ENCODE measurements around the gene PPY.
"Not testable (repeated sequence)": the region's sequence is repeated elsewhere in the genome, so short reads cannot be mapped to it uniquely, and the experiment has no call there.

Gene PPY

DNA sequence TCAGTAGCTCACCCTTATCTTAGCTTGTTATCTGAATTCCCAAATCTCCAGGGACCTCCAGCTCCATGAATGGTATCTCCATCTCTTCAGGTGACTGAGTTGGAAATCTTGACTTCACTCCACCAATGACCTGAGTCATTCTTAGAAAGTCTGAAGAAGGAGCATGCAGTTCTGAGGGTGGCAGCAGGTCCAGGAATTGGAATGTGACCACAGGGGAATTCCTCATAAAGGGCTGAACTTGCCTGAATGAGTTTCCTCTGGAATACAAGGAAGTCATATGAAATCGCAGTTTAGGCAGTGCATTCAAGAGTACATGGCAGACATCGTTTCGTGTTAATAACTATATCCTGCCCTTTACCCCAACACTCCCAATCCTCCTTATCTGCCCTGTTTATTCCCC, 24.0 kb upstream of the PPY start:
- no peak for DNase-seq (ENCODE audit: low read depth in 4 of 4, low spot score in 1 of 4)

DNA sequence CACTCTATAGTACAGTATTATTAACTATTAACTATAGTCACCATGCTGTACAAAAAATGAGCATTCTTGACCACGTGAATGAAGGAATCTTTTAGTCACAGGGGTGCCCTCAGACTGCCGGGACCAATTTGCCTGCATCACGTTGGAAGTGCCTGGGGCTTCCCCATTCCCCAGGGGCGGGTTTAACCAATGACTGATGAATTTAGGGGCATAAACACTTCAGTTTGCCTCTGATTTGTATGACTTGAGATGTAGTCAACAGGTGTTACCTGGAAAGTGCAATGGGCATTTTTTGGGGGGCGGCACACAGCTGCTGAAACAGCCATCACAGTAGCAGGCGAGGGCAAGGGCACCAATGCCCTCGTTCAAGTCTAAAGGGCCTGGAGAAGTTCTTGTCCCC, 20.2 kb upstream of the PPY start:
- no peak for DNase-seq (ENCODE audit: low read depth in 4 of 4, low spot score in 1 of 4)

DNA sequence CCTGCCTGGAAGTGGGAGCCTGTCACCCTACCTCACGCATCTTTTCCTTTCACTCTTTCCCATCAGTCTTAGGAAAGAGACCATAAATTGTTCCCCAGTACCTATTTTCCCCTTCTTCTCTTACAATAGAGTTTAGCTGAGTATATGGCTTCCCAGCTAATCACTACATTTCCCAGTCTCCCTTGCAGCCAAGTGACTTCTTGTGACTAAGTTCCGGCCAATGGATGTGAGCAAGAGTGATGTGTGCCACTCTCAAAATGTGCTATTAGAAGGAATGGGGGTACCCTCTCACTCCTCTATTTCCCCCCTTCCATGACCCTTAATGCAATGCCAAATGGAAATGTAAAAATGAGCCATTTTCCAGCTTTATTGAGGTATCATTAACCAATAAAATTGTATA, 19.7 kb upstream of the PPY start:
- no peak for DNase-seq (ENCODE audit: low read depth in 4 of 4, low spot score in 1 of 4)

DNA sequence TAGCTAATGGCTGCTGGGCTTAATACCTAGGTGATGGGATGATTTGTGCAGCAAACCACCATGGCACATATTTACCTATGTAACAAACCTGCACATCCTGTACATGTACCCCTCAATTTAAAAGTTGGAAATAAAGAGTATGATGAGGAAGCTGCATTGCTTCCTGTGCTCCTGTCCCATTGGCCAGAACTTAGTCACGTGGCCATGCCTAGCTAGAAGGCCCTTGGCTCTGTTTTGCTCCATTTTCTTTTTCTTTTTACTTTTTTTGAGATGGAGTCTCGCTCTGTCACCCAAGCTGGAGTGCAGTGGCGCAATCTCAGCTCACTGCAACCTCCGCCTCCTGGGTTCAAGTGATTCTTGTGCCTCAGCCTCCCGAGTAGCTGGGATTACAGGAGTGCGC, 19.0 kb upstream of the PPY start:
- DNase-seq (ENCODE audit: low read depth in 4 of 4, low spot score in 1 of 4), result not testable (repeated sequence)

DNA sequence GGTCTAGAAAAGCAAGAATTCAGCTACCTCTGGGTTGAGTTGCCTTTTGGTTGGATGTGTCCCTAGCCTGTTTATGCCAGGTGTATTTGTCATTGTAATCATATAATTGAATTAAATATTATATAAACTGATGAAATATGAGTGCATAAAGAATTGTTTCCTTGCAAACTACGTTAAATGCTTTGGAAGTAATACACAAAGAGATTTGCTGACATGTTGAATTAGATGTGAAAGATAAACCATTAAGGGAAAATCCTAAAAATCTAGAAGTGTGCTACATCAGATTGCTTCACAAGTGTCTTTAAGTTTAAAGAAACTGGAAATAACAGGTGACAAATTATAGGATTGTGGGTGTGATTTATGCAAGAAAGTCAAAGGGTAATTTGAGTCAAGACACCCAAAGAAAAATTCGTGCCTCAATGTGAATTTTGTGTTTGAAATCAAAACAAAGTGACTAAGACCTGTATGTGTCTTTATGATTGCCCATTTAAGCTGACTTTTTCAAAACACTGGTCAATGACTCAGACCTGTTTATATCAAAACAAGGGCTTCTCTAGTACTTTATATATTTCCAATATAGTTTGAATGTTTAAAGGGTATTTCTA, 16.6 kb upstream of the PPY start:
- DNase-seq (ENCODE audit: low read depth in 4 of 4, low spot score in 1 of 4), result no peak

DNA sequence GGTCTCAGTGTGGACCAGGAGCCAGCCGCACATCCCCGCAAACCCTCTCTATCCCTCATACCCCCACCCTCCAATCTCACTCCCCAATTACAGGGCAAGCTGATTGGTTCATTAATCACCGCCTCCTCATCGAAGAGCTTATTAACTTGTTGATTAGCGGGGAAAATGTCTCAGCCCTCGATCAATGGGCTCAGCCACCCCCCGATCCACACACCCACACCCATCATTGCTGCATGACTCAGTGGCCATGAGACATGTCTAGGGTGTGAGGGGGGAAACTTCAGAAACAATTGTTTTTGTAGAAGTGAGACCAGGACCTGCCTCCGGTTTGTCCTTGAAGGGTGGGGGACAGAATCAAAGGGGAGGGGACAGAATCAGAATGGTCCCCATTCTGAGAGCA, 13.9 kb upstream of the PPY start:
- DNase-seq (ENCODE audit: low read depth in 4 of 4, low spot score in 1 of 4), result no peak

DNA sequence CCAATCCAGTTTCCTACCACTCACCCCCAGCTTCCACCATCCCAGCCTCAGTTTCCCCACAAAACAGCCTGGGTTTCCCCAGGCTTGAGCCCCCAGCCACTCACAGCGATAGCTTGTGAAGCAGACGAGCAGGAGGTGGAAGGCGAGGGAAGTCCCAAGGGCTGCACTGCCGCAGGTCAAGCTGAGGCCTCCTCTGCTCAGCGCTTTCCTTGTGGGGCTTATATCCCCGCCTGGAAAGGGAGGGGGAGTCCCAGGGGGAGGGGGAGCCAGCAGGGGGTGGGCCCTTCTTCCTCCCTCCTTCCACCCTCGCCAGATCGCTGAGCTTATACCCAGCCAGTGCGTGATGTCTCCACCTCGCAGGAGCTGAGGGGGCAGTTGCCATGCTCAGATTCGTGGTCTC, 11.5 kb upstream of the PPY start, which contains the start of gene PYY:
PYY (minus strand) TSS at position 195 of the 400 bp plus-strand sequence. CDS start 457 bp downstream, outside the sequence.
- DNase-seq (ENCODE audit: low read depth in 4 of 4, low spot score in 1 of 4), result no peak

DNA sequence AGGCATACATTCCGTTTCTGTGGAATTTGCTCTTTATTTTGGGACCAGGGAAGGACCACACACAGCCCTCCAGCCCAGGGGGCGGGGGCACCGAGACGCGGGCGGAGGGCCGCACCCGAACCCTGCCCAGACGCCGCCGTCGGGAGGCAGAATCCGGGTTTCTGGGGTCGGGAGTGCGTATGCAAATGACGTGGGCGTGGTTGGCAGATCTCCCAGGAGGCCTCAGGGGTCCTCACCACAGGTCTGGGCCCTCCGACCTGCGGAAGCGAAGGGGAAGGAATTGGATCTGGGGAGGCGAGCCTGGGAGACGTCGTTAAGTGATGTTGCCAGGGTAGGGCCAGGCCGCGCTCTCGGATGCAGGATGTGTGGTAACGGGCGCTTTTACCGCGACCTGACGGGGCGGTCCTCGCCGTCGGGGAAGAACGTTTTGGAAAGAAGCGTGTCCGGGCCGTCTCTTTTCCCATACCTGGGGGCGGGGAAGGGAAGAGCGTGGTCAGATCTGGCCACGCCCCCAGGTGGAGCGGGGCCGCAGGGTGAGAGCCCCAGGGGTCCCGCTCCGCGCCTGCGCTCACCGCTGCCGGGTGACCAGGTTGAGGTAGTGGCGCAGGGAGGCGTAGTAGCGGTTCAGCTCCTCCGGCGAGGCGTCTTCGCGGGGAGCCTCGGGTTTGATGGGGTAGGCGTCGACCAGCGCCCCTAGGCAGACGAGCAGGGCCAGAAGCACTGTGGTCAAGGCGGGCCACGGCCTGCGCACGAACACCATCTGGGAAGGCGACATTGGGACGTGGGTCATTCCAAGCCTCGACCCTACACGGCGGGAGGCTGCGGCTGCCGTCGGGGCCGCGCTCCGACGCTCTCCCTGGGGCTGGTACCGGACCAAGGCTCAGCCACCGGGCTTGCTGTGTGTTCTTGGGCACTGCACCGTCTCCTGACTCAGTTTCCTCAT, 10.7 kb upstream of the PPY start:
- DNase-seq (ENCODE audit: low read depth in 4 of 4, low spot score in 1 of 4), result no peak

DNA sequence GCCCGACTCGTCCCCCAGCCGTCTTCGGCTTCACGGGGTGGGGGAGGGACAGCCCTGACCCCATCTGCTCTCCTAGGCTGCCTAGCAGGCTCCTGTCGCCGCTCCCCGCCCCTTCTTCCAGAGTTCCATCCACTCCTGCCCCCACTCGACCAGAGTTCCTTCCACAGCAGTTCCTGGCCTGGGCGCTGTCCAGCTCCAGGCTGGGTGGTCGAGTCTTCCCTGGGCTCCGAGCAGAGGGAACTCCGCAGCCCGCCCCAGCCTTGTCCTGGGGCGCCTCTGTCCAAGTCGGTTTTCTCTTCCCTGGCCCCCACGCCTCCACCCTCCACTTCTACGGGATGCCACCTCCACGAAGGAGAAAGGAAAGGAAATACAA, 10.1 kb upstream of the PPY start:
- DNase-seq (ENCODE audit: low read depth in 4 of 4, low spot score in 1 of 4), result no peak

DNA sequence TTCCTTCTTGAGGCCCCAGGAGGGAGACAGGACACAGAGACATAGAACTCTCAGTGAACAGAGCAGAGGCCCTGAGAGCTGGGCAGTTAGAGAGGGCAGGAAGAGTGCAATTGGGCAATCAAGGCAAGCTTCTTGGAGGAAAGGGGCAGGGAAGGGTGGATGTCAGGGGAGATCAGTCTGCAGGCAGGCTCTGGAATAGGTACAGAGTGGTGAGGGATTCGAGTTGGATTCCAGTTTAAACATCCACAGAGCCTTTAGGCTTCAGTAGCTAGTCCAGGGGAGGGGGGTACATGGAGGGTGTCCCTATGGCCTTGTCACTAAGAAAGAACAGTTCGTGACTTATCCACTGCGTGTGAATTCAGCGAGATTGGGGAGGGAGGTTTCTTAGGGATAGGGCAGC, 9.5 kb upstream of the PPY start:
- DNase-seq (ENCODE audit: low read depth in 4 of 4, low spot score in 1 of 4), result no peak

DNA sequence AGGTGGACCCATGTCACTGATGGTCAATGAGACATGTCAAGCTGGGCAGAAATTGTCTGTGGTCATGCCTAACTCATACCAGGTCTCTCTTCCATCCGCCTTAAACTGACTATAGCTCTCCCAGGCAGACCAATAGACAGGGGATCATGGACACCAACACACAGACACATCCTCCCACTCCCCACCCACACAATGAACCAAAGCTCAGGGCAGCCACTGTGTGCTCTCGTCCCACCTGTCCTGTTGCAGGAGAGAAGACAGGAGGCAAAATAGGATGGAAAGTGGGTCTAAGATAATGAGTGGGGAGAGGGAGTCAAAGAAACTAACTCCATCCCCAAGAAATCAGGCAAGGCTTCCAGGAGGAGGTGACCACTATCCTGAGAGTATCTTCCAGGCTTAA, 8.3 kb upstream of the PPY start:
- DNase-seq (ENCODE audit: low read depth in 4 of 4, low spot score in 1 of 4), result no peak

DNA sequence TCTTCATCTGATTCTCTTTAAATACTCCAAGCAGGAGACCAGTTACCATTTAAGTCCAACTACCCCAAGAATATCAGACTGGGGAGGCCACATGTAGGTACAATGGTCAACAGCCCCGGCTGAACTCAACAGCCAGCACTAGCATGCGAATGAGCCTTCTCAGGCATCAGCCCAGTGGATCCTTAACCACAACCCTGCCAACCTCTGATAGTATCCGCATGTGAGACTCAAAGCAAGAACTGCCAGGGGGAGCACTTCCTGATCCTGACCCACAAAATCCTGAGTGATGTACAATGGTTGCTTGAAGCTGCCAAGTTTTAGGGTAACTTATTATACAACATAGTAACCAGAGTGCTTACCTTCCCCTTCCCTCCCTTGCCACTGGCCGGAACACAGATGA, 7.5 kb upstream of the PPY start:
- DNase-seq (ENCODE audit: low read depth in 4 of 4, low spot score in 1 of 4), result no peak

DNA sequence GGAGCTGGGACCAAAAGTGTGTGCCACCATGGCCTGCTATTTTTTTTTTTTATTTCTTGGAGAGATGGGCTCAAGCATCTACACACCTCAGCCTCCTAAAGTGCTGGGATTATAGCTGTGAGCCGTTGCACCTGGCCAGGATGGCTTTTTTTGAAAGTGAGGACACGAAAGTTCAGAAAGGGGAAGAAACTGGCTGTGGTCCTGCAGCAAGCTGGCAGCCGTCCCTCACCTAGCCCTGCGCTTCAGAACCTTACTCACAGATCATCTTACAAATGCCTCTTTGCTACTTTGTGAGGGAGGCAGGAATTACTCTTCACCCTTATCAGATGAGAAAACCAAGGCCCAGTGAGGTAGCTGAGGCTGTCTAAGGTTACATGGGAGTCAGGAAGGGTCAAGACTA, 4.5 kb upstream of the PPY start:
- no peak for DNase-seq (ENCODE audit: low read depth in 4 of 4, low spot score in 1 of 4)

DNA sequence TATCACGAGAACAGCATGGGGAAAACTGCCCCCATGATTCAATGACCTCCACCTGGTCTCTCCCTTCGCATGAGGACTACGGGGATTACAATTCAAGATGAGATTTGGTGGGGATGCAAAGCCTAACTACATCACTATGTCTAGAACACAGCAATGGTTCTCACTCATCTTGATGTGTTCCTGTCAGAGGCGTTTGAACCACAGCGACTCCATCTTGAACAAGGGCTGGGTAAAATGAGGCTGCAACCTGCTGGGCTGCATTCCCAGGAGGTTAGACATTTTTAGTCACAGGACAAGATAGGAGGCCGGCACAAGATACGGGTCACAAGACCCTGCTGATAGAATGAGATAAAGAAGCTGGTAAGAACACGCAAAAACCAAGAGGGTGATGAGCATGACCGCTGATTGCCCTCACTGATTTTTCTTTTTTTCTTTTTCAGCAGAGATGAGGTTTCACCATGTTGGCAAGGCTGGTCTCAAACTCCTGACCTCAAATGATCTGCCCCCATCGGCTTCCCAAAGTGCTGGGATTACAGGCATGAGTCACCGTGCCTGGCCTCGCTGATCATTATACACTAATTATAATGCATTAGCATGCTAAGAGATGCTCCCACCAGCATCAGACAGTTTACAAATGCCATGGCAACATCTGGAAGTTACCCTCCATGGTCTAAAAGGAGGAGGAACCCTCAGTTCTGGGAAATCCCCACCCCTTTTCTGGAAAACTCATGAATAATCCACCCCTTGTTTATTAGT, 3.0 kb upstream of the PPY start:
- DNase-seq (ENCODE audit: low read depth in 4 of 4, low spot score in 1 of 4), result no peak

DNA sequence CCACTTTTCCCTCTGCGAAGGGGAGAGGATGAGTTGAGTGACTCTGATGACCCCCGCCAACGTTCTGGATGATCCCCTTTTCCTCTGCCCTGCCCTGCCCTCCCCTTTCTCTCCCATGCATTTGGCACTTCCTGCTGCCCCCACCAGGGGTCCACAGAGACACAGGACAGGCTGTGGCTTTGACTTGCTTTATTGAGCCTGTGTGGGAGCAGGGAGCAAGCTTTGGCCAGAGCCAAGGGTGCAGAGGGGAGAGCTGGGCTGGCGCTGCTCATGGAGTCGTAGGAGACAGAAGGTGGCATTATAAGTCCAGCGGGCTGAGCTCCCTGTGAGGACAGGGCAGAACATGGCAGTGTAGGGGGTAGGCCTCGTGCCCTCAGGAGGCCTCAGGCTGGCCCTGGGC, 1.6 kb downstream of the PPY start:
- peak in 1 of 4 experiments; percentile 12 for DNase-seq (ENCODE audit: low read depth in 4 of 4, low spot score in 1 of 4)

DNA sequence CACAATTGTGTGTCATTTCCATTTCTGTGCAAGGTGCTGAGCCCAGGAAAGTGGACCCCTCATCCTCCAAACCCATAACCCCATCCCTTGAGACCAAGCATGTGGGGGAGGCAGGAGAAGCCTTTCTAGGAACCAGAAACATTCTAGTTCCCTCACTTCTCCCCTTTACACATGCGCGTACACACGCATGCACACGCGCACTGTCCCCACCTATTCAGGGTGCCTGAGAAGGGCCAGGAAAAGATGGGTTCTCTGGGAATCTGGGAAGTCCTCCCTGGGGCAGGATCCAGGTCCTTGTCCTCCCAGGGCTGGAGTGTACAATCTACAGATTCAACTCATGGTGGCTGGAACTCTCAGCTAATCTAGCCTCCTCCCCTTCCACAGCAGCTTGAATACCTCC, 2.4 kb downstream of the PPY start:
- no peak for DNase-seq (ENCODE audit: low read depth in 4 of 4, low spot score in 1 of 4)

DNA sequence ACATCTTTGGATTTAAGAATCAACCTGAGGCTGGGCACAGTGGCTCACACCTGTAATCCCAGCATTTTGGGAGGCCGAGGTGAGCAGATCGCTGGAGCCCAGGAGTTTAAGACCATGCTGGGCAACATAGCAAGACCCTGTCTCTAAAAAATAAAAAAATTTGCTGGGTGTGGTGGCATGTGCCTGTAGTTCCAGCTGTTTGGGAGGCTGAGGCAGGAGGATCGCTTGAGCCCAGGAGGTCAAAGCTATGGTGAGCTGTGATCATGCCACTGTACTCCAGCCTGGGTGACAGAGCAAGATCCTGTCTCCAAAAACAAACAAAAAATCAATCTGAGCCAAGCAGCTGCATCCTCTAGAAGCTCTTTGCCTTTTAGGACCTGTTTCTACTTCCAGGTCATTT, 2.8 kb downstream of the PPY start:
- not testable (repeated sequence) for DNase-seq (ENCODE audit: low read depth in 4 of 4, low spot score in 1 of 4)

DNA sequence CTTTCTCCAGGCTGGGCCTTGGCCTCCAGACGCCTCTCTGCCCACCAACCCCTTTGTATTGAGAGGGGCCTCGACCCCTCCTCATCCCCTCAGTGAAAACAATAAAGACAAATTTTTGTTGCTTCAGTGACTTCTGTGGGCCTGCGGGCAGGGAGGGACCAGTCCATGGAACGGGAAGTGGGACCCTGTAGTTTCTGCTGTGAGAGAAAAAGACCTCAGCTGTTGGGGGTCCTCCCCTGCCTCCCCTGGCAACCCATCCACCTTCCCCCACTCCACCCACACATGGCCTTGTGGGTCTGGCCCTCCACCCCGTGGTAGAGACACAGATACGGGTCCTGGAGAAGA, 3.5 kb downstream of the PPY start:
- no peak for DNase-seq (ENCODE audit: low read depth in 4 of 4, low spot score in 1 of 4)

DNA sequence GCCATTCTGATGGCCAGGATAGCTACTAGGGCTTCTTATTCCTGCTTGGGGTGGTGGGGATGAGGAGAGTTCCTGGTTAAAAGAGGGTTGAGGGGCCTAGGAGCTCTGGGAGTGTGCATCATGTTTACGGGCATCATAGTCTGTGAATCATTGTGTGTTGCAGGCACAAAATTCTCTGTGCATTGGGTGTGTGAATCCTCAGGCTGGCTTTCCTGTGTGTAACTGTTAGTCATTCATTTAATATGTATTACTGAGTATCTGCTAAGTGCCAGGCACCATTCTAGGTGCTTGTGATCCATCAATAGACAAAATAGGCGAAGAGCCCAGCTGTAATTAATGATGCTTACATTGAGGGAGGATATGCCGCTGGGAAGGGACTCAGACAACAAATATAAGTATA, 5.8 kb downstream of the PPY start:
- DNase-seq (ENCODE audit: low read depth in 4 of 4, low spot score in 1 of 4), result no peak

DNA sequence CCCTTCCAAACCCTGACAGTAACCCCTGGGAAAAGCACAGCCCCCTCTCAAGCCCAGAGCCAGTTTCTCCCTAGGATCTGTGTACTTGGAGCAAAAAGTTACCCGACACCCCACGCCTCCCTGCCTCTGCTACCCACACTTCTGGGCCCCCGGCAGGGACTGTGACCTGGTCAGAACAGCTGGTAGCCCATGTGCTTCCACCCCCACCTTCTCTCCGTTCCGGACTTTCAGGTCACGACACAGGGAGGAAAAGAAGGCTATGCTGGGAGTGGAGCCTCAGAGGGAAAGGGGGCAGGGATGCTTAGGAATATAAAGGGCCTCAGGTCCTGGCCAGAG, 6.4 kb downstream of the PPY start:
- no peak for DNase-seq (ENCODE audit: low read depth in 4 of 4, low spot score in 1 of 4)

DNA sequence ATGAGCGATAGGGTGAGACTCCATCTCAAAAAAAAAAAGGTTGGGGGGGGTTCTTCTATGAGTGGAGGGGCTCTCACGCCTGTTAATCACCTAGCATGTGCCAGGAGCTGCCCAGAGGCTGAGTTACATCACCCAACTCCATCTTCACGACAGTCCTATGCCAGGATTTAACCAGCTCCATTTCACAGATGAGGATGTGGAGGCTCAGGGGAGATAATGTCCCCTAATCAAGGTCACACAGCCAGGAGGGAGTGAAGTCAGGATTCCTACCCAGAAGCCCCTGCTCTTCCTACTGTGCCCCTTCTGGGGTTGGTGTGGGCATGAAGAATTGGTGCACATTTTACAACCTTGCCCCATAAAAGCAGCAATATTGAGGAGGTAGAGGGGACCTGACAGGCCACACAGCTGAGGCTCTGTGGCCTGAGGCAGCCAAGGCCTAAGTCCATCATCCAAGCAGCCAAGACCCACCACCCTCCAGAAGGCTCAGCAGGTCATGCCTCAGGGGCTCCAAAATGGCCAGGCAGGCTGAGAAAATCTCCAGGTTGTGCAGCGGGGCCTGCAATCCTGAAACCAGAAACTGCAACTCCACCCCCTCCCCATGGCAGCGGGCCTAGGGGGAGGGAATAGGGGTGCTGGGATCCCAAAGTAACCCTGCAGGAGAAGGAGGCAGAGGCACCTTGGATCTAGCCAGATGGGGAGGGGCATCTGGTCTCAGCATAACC, 6.9 kb downstream of the PPY start:
- no peak for DNase-seq (ENCODE audit: low read depth in 4 of 4, low spot score in 1 of 4)

DNA sequence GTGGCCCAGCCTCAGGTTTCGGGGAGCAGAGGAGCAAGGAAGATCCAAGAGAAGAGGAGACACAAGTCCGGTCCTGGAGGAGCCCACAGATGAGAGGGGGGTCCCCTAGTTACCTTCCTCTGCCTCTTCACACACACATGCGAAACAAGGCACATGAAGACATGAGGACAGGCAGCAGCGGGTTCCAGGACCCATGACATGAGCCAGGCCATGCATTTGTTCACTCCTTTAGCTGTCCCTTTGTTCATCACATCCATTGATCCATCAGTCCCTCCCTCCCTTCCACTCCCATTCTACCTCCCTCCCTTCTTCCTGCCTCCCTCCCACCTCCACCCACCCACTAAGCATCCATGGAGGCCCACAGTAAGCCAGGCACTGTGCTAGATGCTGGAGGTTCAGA, 9.4 kb downstream of the PPY start:
- DNase-seq (ENCODE audit: low read depth in 4 of 4, low spot score in 1 of 4), result no peak

All from stimulated activated CD4-positive, alpha-beta T cell treated with anti-CD3 and anti-CD28 coated beads, Interleukin-1b, Interleukin-23, amount 100 ng/mL, for 24 hours (primary cell).